ENCODE measurements around the gene C1QTNF6.
"Not testable (repeated sequence)": the region's sequence is repeated elsewhere in the genome, so short reads cannot be mapped to it uniquely, and the experiment has no call there.

Gene C1QTNF6

DNA sequence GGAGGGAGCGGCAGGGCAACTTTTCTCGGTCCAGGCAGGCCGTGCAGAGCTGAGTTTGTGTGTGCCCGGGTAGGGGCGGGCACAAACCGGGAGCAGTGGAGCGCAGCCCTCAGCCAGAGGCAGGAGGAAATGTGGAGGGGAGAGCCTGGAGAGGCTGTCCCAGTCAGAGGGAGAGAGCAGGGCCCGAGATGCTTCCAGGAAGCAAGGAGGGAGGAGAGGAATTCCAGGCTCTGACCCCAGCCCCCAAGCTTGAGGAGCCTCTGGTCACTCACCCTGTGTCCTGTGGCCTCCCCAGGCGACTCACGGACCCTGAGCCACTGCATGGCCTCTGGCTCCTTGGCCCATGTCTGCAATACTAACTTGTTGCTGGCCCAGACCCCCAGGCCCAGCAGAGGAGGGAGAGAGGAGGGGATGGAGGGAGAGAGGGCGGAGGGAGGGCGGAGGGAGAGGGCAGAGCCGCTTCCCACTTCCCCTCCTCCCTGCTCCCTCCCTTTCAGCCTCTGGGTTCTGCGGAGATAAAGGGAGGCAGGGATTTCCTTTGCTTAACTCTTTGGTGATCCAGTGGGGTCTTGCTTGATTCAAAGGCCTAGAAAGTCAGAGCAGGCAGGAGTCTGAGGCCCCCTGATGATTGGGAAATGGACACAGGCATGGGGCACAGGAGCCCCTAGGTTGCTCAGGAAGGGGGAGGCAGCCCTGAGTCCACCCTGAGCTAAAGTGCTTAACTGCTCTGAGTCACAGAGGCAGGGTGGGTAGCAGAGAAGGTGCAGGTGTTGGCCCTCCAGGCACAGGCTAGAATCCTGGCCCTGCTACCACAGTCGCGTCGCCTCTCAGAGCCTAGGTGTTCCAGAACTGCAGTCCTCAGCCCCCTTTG is at the start of gene C1QTNF6:
Gene C1QTNF6, minus strand, starts transcription at position 357 of the 871 bp plus-strand sequence. Its CDS starts 34 bp downstream, at position 323.
- TF ChIP-seq, protein P1, sequence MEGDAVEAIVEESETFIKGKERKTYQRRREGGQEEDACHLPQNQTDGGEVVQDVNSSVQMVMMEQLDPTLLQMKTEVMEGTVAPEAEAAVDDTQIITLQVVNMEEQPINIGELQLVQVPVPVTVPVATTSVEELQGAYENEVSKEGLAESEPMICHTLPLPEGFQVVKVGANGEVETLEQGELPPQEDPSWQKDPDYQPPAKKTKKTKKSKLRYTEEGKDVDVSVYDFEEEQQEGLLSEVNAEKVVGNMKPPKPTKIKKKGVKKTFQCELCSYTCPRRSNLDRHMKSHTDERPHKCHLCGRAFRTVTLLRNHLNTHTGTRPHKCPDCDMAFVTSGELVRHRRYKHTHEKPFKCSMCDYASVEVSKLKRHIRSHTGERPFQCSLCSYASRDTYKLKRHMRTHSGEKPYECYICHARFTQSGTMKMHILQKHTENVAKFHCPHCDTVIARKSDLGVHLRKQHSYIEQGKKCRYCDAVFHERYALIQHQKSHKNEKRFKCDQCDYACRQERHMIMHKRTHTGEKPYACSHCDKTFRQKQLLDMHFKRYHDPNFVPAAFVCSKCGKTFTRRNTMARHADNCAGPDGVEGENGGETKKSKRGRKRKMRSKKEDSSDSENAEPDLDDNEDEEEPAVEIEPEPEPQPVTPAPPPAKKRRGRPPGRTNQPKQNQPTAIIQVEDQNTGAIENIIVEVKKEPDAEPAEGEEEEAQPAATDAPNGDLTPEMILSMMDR (IDR thresholded peaks at IDR 0.05; ENCODE audit: low read depth, low read length, missing control alignments), result no peak
- DNase-seq, result no peak
- in situ Hi-C loops (cut with HindIII; ENCODE audit: low pct_ligation_motif_present, low sequenced_read_pairs), result no loop called here
- H3K36me3 ChIP-seq (replicated peaks), result no peaks in the 10 kb centered on the region
- H3K27ac ChIP-seq, result peak within 1 kb of the TSS; percentile 27
- no peaks in the 10 kb centered on the region for H3K27me3 ChIP-seq (replicated peaks)
- peak within 1 kb of the TSS; percentile 55 for H3K4me3 ChIP-seq (ENCODE audit: low read depth, low read length)

DNA sequence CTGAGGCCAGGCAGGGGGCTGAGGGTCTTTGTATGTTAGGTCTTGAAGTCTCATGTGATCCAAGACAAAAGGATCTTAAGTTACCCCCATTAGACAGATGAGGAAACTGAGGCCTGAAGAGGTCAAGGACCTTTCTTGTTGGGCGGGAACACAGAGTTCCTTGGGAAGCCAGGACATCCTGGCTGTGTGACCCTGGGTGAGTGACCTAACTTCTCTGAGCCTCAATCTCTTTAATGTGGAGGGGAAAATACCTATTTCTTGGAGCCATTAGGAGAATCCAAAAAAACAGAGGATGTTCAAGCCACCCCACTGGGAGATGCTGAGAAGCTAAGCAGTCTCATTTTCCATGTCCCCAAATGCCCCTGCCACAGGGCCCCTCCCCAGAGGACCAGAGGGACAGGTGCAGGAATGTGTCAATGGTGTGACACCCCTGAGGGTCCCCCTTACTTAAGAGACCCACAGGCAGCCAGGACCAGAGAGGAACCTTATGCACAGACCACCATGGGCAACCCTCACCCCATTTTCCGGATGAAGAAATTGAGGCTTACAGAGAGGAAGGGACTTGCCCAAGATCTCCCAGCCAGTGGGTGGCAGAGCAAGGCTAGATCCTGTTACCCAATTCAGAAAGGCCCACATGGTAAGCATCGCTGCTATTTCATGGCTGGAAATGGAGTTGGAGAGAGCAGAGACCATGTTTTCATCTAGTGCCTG is 48.0 kb upstream of the C1QTNF6 start:
- Histone ChIP-seq H3K4me3 (ENCODE audit: low read depth, low read length) (no peak overlapping the region), H3K27ac (no peak overlapping the region), H3K27me3 (replicated peaks) (no peaks in the 10 kb centered on the region), H3K36me3 (replicated peaks) (peaks cover 7% of the 10 kb centered on the region)
- no peak for DNase-seq
- TF ChIP-seq, protein P1 (IDR thresholded peaks at IDR 0.05; ENCODE audit: low read depth, low read length, missing control alignments), result no peak
- in situ Hi-C loops (cut with HindIII; ENCODE audit: low pct_ligation_motif_present, low sequenced_read_pairs), result no loop called here

DNA sequence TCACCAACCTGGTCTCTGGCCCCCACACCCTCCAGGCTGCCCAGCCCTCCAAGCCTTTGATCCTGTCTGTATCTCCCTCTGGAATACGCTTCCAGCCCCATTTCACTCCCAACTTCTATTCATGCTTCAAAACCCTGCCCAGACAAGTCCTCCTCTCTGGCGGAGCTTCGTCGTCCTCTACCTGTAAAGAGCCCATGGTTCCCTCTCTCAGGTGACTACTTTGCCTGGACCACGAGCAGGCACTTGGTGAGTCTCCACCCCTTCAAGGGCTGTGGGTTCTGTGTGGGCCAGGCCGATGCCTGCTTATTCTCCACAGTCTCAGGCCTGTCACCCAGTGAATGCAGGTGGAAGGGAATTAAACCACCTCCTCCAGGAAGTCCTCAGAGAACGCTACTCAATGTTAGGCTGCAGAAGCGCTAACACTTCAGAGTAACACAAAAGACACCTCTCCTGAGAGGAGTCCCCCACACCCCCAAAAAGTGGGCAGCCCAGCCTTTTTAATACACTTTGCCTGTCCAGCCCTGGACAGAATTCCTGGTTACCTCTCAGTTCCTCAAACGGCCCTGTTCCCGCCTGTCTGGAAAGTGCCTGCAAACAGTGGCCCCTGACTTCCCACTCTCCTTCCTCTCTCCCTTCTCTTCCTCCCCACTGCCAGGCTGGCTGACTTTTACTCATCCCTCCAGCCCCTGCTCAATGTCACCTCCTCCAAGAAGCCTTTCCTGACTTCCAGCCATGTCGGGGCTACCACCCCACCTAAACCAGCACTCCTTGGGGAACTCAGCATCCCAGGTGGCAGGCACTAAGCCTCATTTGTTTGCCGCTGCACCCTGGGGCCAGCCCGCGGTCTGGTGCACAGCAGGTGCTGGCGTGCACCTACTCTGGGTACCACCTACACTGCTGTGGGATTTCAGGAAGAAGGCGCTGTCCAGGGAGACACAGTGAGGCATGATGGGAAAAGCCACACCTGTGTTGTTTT is 47.0 kb upstream of the C1QTNF6 start:
- no peaks in the 10 kb centered on the region for H3K27me3 ChIP-seq (replicated peaks)
- peaks cover 7% of the 10 kb centered on the region for H3K36me3 ChIP-seq (replicated peaks)
- TF ChIP-seq, protein P1 (IDR thresholded peaks at IDR 0.05; ENCODE audit: low read depth, low read length, missing control alignments), result no peak
- no peak overlapping the region for H3K27ac ChIP-seq
- in situ Hi-C loops (cut with HindIII; ENCODE audit: low pct_ligation_motif_present, low sequenced_read_pairs), result no loop called here
- no peak for DNase-seq
- no peak overlapping the region for H3K4me3 ChIP-seq (ENCODE audit: low read depth, low read length)

DNA sequence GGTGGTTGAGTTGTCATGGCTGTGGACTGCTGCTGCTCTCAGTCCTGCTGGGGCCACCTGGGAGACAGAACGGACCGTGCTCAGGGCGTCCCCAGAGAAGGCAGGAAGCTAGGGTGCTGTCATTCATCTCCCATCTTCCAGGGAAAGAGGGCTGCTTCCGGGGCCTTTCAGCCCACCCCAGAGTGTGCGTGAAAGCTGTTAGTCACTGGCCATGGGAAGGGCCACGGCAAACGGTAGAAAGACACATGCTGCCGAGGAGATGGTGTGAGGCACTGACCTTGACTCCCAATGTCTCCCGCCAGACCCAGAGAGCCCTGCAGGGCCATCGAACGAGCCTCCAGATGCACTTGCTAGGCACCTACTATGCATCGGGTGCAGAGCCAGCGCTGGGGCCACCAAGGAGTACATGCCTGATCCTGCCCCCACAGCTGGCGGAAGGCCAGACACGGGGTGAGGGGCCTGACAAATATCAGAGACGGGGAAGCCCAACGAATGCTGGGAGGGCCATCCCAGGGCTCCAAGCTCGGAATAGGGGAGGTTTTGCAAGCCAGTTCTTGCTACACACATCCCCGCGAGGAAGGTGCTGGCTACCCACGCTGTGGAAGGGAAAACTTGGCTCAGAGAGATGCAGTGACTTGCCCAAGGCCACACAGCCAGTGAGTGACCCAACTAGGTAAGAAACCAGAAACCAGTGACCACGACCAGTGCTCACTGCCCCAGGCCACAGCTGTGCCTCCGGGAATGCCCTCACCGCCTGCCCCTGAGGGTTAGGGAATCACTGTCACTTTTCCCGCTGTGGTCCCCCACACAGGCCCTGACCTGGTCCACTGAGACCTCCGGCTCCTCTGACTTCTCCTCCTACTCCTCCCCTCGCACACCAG is 45.9 kb upstream of the C1QTNF6 start:
- Histone ChIP-seq H3K27me3 (replicated peaks) (no peaks in the 10 kb centered on the region), H3K4me3 (ENCODE audit: low read depth, low read length) (no peak overlapping the region), H3K27ac (no peak overlapping the region), H3K36me3 (replicated peaks) (peaks cover 7% of the 10 kb centered on the region)
- no peak for DNase-seq
- TF ChIP-seq, protein P1 (IDR thresholded peaks at IDR 0.05; ENCODE audit: low read depth, low read length, missing control alignments), result no peak
- in situ Hi-C loops (cut with HindIII; ENCODE audit: low pct_ligation_motif_present, low sequenced_read_pairs), result no loop called here

DNA sequence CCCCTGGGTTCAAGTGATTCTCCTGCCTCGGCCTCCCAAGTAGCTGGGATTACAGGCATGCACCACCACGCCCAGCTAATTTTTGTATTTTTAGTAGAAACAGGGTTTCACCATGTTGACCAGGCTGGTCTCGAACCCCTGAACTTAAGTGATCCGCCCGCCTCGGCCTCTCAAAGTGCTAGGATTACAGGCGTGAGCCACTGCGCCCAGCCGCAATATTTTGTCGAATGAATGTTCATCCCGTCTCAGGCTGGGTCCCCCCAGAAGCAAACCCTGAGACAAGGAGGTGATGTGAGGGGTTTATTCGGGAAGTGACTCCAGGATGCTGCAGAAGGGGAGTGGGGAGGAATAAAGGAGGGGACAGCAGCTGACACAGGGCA is 45.3 kb upstream of the C1QTNF6 start:
- H3K4me3 ChIP-seq (ENCODE audit: low read depth, low read length); DNase-seq; in situ Hi-C loops (cut with HindIII; ENCODE audit: low pct_ligation_motif_present, low sequenced_read_pairs); H3K27me3 ChIP-seq (replicated peaks); H3K27ac ChIP-seq; H3K36me3 ChIP-seq (replicated peaks): not testable (repeated sequence)

Measured in brain microvascular endothelial cell (primary cell).